HG03460 (cell line): ENCODE measurements around the gene SDHAF3.
"Not testable (repeated sequence)": the region's sequence is repeated elsewhere in the genome, so short reads cannot be mapped to it uniquely, and the experiment has no call there.

ENCODE experiments used
- ATAC-seq: cut with Tn5 transposase; IDR thresholded peaks from one replicate; pipeline ENCODE4 v1.9.1; 2021; ENCODE audit not compliant: unreplicated experiment

SDHAF3 gene

GRCh38 chr7:97120713-97121457 is 3.4 kb downstream of the SDHAF3 start:
- no peak for ATAC-seq

DNA sequence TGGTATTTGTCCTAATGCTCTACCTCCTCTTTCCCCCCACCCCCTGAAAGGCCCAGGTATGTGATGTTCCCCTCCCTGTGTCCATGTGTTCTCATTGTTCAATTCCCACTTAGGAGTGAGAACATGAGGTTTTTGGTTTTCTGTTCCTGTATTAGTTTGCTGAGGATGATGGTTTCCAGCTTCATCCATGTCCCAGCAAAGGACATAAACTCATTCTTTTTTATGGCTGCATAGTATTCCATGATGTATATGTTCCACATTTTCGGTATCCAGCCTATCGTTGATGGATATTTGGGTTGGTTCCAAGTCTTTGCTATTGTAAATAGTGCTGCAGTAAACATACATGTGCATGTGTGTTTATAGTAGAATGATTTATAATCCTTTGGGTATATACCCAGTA is 5.6 kb downstream of the SDHAF3 start:
- not testable (repeated sequence) for ATAC-seq

- ATAC-seq, result no peak
Measured at GRCh38 chr7:97126483-97127171, 9.1 kb downstream of the SDHAF3 start.

GRCh38 chr7:97128736-97129135 is 11.2 kb downstream of the SDHAF3 start:
- ATAC-seq, result no peak

DNA sequence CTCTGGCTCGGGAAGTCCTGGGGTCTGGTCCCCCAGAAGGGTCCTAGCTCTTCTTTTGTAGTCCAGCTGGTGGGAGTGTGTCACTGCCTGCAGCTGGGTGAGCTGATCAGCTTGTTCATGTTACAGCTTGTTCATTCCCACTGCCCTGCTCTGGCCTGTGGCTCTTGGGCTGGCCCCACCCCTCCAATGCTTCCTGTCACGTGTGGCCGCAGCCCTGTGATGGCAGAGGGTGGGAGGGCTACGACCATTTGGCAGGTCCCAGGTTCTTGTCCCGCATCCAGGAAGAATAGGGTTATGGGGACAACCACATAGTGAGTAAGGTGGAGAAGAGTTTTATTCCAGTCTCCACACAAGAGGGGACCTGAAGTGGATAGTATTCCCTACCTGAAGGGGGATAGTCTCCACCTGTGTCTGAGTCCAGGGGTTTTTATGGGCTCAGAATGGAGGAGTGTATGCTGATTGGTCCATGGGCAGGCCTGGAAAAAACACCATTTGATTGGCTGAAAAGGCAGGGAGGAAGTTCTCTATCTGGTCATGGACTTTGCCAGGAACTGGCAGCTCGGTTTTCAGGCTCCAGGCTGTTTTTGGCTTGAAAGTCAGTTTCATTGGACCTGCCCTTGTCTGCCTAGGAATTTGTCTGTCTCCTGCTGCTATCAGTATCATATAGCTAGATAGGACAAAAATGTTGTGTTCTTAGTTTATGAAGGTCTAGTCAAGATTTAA is 13.1 kb downstream of the SDHAF3 start:
- no peak for ATAC-seq

DNA sequence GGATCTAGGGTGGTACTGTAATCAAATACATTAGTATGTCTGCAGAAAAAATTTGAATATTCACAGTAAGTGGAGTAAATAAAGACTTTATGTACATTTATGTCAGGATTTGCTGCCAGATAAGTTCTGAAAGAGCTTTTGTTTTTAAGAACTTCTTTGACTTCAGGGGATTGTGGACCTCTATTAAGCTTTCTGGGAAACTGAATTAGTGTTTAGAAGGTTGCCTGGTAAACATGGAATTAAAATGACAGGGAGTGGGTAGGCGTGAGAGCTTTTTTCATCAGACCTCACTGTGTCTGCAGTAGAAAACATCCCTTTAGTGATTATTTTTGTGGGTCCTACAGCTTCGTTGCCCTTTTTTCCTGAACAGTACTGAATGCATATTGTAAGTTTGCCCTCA is 15.7 kb downstream of the SDHAF3 start:
- ATAC-seq, result no peak

DNA sequence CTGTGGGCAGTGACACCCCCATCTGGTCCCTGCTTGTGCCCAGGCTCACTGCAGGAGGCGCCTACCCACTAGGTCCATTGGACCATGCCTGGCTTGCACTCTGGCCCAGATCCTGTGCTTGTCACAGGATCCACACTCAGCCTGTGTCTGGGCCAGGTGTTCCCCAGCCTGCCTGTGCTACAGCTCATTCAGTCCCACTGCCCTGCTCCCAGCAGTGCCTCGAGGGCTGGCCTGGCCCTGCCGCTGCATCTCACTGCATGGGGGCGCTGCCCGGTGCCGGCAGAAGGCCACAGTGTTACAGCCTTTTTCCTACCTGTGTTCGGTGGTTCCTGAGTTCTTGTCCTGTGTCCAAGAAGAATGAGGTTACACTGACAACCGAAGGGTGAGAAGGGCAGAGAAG is 21.3 kb downstream of the SDHAF3 start:
- ATAC-seq, result no peak

GRCh38 chr7:97145068-97145467 is 27.6 kb downstream of the SDHAF3 start:
- no peak for ATAC-seq

DNA sequence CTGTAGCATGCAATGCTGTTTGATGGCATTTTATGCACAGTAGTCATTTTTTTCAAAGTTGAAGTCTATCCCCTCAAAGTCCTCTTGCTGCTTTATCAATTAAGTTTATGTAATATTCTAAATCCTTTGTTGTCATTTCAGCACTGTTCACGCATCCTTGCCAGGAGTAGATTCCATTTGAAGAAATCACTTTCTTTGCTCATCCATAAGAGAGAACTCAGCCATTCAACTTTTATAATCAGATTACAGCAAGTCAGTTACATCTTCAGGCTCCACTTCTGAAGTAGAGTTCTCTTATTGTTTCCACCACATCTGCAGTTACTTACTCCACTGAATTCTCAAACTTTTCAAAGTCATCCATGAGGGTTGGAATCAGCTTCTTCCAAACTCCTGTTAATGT is 32.3 kb downstream of the SDHAF3 start:
- ATAC-seq, result no peak

DNA sequence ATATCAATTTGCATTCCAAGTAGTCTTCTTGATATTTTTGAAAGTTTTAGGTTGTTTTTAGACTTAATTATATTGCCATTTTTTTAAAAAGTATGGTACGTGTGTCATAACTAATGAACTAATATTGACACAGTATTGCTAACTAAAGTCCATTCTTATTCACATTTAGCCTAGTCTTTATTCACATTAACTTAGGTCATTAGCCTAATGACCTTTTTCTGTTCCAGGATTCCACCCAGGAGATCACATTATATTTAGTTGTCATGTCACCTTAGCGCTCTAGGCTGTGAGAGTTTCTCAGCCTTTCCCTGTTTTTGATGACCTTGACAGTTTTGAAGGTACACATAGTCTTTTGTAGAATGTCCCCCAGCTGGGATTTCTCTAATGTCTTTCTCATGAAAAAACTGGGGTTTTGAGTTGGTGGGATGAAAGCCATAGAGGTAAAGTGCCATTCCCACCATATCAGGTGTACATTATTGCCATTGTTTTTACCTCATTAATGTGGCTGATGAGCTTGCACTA is 38.5 kb downstream of the SDHAF3 start:
- ATAC-seq, result no peak

- ATAC-seq, result not testable (repeated sequence)
Measured at GRCh38 chr7:97159984-97160383, 42.5 kb downstream of the SDHAF3 start.

DNA sequence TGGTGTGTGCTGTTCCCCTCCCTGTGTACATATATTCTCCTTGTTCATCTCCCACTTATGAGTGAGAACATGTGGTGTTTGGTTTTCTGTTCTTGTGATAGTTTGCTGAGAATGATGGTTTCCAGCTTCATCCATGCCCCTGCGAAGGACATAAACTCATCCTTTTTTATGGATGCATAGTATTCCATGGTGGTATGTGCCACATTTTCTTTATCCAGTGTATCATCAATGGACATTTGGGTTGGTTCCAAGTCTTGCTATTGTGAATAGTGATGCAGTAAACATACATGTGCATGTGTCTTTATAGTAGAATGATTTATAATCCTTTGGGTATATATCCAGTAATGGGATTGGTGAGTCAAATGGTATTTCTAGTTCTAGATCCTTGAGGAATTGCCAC is 44.1 kb downstream of the SDHAF3 start:
- ATAC-seq, result not testable (repeated sequence)

GRCh38 chr7:97166308-97166707 is 48.8 kb downstream of the SDHAF3 start:
- ATAC-seq, result no peak

DNA sequence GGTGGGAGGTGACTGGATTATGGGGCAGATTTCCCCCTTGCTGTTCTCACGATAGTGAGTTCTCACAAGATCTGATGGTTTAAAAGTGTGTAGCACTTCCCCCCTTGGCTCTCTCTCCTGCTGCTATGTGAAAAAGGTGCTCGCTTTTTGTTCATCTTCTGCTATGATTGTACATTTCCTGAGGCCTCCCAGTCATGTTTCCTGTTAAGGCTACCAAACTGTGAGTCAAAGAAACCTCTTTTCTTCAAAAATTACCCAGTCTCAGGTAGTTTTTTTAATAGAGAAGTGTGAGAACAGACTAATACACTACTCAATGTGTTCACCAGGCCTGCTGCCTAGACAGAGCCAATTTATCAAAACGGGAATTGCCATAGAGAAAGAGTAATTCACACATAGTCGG is 49.7 kb downstream of the SDHAF3 start:
- ATAC-seq, result no peak

DNA sequence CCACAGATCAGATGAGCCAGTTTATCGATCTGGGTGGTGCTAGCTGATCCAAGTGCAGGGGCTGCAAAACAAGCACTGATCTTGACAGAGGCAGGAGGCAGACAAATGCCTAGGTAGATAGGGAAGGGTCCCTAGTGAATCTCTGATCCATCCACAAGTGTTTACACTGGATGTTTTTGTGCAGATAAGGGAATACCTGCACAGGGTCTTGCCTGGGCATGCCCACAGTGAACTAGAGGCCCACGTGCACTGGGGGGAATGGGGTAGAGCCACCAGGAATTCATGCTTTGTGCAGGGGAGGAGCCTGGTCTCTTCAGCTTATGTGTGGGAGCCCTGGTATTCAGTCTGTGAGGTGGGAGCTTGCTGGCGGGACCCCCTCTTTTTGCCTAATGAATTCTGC is 50.3 kb downstream of the SDHAF3 start:
- no peak for ATAC-seq

DNA sequence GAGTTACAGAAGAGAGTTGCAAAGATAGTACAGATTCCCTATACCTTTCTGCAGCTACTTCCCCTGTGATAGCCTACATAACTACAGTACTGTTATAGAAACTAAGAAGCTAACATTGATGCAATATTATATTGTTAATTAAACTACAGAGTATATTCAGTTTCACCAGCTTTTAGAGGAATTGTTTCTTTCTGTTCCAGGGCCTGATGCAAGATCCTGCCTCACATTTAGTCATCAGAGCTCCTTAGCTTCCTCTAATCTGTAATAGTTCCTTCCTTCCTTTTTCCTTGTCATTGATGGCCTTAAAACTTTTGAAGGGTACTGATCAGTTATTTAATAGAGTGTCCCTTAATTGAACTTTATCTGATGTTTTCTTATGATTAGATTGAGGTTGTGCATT is 56.8 kb downstream of the SDHAF3 start:
- no peak for ATAC-seq

DNA sequence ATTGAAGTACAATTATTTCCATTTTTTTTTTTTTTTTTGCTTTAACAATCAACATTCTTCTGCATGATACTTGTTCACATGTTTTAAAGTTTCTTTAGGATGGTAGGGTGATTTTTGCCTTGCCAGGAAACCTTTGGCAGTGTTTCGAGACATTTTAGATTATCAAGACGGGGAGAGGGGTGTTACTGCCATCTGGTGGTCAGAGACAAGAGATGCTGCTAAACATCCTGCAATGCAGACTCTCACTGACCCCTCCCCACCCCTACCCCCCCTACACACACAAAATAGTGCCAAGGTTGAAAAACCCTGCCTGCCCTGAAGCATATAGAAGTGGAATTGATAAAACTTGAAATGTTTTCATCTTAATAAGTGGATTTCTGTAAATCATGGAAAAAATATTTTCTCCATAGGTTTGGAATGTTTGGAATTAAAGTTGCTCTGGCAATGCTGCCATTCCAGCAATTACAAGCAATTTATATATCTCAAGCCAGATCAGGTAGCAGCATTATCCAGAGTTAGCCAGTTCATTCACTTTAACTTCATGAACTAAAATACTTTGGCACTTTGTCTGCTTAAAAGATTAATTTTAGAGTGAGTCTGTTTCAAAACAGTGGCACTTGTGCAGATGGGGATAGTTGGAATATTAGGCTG is 62.1 kb downstream of the SDHAF3 start:
- peak; percentile 77 for ATAC-seq

DNA sequence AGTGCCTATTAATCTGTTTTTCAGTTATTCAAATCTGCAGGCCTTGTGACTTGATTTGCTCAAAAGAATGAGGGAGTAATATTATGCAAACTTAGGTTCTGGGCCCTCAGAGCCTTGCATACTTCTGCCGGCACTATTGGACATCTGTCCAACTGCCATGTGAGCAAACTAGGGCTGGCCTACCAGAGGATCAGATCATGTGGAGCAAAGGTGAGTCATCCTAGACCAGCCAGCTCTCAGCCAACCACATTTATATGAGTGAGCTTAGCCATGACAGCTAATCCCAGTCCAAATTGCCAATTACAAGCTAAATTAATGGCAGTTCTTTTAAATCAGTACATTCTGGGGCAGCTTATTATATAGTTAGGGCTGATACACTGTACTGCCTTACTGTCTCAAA is 69.6 kb downstream of the SDHAF3 start:
- ATAC-seq, result no peak

- ATAC-seq, result not testable (repeated sequence)
Measured at GRCh38 chr7:97196174-97196573, 78.7 kb downstream of the SDHAF3 start.

DNA sequence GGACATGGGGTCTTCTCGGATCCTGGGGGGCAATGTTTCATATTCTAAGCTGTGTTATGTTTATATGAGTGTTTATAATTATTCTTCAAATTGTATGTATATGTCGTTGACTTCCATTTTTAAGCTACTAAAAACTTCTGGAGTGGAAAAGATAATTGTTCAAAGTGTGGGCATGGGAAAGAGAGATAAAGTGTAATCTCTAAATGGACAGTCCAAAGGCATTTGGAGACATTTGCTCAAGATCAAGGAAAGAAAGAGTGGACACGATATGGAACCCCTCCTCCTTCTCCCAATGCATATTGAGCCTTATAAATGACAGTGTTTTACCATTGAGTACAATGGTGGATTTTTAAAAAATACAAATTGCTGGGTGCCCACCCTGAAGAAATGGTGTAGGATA is 81.1 kb downstream of the SDHAF3 start:
- ATAC-seq, result no peak

DNA sequence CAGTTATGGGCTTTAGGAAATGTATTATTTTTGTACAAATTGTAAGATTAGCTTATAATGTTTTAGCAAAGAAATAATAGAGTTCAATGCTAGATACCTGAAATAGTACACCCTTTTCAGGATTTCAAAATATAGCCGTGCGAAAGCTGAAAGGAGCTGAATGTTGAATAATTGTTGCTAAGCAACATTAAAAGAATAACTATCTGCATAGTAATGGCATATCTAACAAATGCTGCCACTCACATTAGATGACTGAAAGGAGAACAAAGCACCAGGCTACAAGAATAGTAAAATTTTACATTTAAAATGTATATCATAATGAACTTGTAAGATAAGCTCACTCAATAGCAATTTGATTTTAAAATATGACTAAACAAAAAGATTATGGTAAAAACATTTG is 82.5 kb downstream of the SDHAF3 start:
- no peak for ATAC-seq
